DOHH2 (cell line): Measurements from ENCODE around the gene SPATA31D4.
"Not testable (repeated sequence)": the region's sequence is repeated elsewhere in the genome, so short reads cannot be mapped to it uniquely, and the experiment has no call there.

Experiments
- CTCF ChIP-seq: fragments of 200-600 bp; sonication (generic); IDR thresholded peaks from one replicate; pipeline ENCODE4 v1.5.1; 2014; ENCODE audit warnings: antibody characterized with exemption, mild to moderate bottlenecking, low read depth, low read length; ENCODE audit not compliant: poor library complexity, severe bottlenecking
- EZH2phosphoT487 ChIP-seq: fragments of 200-600 bp; sonication (generic); IDR thresholded peaks from 2 replicates; pipeline ENCODE4 v1.6.1; 2017; ENCODE audit warnings: borderline replicate concordance, mild to moderate bottlenecking, antibody characterized with exemption, low read length, moderate library complexity, mixed read lengths

GRCh38 chr9:81928305-81928704 is at the start of gene SPATA31D4:
- not testable (repeated sequence) for TF ChIP-seq CTCF, EZH2phosphoT487
